GM15510 (cell line): ENCODE results near the gene NOS3.

ENCODE experiments used
- POLR2A ChIP-seq: IDR thresholded peaks from 3 replicates; pipeline ENCODE4 v1.6.1; 2011; ENCODE audit warnings: borderline replicate concordance; ENCODE audit not compliant: insufficient read length; ENCODE audit errors: extremely low read depth

NOS3 gene

DNA sequence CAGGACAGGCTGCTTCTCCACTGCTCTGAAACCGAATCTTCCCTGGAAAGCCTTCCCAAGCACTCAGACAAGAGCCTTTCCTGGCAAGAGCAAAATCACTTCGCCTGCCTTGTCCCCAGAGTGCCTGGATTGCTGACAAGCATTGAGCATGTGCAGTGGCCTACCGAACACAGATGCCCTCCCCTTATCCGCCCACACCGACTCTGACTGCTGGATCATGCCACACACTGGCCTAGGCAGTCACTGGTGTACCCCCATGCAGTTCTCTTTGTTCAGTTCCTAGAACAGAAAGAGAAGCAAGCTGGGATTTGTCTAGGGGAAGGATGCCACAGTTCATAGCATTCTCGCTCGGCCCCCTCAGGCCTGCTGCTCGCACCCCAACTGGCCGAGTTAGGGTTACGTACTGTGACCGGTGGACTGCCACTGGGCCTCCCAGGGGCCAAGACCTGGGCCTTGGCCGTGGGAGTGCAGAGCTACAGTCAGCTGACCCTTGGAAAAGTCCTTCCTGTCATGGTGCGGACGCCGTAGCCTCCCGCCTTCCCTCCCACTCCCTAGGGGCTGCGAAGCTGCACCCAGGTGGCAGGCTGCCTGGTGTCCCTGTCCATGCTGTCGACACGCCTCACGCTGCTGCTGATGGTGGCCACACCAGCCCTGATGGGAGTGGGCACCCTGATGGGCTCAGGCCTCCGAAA is 44.4 kb downstream of the NOS3 start:
- no peak for TF ChIP-seq POLR2A

DNA sequence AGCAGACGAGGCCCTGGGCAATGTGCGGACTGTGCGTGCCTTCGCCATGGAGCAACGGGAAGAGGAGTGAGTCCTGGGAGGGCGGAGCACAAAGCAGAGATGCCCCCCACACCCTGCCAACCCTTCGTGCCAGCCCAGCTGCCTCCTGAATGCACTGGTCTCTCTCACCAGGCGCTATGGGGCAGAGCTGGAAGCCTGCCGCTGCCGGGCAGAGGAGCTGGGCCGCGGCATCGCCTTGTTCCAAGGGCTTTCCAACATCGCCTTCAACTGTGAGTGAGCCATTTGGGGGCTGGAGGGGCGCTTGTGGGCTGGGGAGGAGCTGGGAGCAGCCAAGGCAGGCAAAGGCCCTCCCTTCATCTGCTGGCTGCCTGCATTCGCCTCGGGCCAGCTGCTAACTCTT is 45.1 kb downstream of the NOS3 start:
- no peak for TF ChIP-seq POLR2A

DNA sequence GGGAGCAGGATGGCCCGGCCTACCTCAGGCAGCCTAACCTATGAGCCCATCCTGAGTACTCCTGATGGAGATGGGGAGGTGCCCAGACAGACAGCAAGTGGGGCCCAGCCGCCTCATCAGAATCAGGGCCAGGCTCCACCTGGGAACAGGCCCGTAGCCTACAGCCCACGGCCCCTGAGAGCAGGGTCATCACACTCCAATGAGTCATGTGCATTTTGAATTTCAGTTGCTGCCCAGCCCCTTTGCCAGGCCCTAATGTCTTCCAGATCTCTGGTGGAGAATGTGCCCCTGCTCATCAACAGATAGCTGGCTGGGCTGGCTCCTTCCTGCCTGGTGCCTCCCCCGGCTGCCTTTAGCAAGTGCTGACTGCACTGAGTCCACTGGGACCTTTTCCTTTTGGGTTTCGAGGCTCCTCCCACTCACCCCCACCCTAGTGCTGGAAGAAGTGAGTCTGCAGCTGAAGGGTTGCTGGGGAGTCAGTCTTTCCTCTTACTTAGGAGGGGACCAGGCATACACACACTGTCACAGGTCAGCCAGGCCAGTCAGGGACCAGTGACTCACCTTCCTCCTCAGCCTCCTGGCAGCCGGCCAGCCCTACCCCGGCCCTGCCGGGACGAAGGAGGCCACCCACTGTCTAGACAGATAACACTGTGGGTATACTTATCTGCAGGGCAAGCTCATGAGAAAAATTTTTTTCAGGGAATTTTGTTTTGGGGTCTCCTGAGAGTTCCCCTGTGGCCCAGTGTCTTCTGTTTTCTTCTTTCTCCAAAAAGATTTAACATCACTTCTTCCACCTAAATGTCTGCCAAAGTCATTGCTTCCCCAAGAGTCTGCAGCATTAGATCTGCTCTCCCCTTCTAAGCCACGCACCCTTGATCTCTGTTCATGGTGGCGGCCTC is 48.4 kb downstream of the NOS3 start:
- no peak for TF ChIP-seq POLR2A

DNA sequence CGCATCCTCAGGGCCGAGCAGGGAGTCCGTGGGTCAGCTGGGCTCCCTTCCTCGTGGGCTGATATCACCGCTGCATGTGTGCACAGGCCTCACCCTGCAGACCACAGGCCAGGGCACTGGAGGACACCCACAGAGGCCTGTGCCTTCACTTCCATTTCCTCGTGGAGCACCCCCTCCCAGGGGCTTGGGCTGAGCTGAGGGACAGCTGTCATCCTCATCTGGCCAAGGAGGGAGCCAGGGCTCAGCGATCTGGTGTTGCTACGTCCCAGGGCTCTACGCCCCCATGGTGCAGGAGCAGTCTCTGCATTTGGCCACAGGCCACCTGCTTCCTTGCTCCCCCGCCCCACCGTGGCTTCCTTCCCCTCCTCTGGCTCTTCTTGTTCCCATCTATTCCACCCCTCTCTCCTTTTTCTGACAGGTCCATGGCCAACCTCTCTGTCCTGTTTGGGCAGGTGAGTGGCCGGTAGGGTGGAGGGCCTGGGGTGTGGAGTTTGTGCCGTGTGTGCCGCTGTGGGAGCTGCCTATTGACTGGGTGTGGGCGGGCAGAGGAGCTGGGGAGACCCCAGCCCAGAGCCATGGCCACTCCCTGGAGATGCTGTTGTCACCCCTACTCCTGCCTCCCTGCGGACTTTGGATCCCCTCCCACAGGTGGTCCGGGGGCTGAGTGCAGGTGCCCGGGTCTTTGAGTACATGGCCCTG is 49.2 kb downstream of the NOS3 start:
- no peak for TF ChIP-seq POLR2A

DNA sequence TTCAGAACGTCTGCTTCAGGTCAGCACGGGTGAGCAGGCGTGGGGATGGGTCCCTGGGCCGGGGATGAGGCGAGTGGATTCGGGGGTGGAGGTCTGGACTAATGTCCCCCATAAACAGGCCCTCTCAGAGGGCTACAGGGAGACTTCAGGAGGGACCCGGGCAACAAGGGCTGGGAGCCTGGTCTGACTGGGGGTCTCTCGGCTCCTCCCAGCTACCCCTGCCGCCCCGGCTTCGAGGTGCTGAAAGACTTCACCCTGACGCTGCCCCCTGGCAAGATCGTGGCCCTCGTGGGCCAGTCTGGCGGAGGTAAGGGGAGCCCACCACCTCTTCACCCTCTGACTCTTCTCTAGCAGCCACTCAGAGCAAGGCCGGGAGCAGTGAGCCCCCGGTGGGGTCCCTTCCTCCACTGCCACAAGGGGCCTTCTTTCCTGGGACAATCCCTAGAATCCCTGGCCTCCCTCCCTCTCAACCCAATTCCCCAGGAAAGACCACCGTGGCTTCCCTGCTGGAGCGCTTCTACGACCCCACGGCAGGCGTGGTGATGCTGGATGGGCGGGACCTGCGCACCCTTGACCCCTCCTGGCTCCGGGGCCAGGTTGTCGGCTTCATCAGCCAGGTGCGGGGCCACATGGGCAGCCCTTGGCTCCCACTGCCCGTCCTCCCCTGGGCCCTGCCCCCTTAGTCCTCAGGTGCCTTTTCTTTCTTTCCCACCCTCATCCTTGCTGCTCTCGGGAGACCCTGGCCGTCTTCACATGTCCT is 50.0 kb downstream of the NOS3 start:
- TF ChIP-seq POLR2A: no peak

DNA sequence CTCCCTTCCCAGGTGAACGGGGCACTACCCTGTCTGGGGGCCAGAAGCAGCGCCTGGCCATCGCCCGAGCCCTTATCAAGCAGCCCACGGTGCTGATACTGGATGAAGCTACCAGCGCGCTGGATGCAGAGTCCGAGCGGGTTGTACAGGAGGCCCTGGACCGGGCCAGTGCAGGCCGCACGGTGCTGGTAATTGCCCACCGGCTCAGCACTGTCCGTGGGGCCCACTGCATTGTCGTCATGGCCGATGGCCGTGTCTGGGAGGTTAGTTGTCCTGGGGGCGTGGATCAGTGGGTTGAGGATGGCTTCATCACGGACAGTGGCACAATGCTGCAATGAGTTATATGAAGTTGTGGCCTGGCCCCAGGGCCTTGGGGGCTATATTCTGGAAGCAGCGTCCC is 53.1 kb downstream of the NOS3 start:
- TF ChIP-seq POLR2A: no peak

DNA sequence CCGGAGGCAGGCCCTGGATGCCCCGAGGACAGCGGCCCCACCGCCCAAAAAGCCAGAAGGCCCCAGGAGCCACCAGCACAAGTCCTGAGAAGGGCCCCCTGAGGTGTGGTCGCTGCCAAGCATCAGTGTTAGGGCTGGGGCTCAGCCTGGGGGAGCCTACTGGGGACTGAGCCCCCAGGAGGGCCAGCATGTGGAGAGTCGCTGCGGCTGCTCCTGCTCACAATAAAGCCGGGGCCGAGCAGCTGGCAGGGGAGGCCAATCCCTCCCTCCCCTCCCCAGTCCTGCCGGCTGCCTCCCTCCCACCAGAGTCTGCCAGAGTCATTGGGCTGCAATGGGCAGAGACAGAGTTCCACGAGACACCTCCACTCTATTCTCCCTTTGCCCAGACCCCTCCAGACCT is 54.4 kb downstream of the NOS3 start:
- no peak for TF ChIP-seq POLR2A

DNA sequence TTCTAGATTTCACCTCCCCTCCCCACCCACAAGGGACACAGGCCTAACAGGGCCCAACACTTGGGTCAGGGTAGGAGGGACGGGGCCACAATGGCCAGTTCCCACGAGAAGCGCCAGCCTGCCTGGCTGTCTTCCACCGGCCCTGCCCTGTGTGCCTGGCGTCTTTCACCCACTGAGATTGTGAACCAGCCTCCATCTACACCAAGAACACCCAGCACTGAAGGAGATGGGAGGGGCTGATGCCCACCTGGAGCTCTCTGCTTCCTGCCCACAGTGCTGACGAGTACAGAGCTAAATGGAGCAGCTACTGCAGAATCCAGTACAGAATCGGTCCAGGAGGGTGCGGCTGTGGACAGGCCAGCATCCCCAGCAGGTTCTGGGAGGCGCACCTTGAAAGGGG is 55.1 kb downstream of the NOS3 start:
- TF ChIP-seq POLR2A: no peak

DNA sequence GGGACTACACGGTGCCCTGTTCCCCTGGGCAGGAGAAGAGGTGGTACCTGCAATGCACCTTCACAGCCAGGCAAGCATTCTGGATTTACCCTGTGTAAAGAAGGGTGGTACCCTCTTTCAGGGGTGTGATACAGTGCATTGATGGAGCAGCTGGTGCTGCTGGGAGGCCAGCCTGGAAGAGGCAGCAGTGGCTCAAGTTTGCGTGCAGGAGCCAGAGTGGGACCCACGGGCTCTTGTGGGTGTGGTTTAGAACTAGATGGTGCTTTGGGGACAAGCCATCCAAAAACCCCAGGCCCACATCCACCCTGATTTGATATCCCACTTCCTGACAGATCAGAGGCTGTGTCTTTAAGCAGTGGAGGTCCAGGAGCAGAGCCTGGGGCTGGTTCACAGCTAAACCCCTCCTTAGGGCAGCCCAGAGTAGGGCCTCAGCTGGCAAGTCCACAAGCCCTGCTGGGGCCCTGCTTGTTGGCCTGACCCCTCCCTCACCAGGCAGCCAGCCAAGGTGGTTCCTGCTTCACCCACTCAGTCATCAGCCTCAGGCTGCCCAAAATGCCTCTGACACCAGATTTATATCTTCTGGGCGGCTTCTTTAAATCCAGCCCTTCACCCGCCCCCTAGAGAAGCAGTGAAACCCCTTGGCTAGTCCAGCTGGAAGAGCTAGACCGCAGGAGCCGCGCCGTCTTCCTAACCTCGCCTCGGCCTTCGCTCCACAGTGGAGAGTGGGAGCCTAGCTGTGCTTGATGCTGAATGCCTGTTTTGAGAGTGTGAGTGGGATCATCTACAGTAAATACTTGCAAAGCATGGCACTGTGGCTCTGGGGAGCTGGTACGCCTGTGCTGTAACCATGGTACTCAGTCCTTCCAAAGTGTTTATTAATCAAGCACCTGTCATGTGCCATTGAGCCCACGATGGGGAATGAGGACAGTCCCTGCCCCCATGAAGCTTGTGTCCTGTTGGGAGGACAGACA is 56.1 kb downstream of the NOS3 start:
- TF ChIP-seq POLR2A: no peak

DNA sequence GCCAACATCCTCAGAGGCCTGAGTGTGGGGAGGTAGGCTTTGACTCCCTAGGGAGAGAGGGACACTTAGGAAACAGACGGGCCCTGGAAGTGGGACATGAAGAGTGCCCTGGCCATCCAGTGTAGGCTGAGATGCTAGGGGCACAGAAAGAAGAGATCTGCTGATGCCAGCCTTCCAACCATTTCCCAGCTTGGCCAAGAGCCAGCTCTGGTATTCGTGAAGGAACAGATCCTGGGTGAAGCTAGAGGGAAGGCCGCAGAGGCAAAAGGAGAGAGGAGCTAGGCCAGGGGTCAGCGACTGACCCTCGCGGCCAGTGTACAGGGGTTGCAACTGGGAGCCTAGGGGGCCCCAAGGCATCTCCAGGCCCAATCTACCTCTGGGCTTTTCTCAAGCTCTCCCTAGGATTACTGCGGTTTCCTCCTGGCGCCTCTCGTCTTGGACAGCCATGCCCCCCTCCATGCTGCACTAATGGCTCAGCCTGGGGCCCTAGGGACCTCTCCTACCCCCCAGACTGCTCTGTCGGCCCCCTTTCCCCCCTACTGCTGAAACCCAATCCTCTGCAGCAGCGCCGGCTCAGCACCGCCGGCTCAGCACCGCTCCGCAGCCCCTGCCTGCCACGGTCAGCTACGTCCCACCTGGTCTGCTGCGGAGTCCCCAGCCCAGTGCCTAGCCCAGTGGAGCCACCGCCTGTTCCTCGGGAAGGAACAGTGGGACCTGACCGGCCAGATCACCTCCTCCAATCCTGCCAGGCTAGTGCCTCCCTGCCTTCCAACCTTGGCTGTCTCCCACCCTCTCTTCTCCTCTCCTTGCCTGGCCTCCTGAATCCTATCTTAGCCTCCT is 57.4 kb downstream of the NOS3 start, which contains the start of gene ASIC3:
Gene ASIC3 (plus strand): TSS at position 556 of the 840 bp plus-strand sequence. CDS start 355 bp downstream, outside the sequence.
- TF ChIP-seq POLR2A: no peak

DNA sequence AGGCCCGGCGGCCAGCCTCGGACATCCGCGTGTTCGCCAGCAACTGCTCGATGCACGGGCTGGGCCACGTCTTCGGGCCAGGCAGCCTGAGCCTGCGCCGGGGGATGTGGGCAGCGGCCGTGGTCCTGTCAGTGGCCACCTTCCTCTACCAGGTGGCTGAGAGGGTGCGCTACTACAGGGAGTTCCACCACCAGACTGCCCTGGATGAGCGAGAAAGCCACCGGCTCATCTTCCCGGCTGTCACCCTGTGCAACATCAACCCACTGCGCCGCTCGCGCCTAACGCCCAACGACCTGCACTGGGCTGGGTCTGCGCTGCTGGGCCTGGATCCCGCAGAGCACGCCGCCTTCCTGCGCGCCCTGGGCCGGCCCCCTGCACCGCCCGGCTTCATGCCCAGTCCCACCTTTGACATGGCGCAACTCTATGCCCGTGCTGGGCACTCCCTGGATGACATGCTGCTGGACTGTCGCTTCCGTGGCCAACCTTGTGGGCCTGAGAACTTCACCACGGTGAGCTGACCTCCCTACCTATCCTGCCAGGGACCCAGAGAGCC is 58.2 kb downstream of the NOS3 start:
- TF ChIP-seq POLR2A: no peak

DNA sequence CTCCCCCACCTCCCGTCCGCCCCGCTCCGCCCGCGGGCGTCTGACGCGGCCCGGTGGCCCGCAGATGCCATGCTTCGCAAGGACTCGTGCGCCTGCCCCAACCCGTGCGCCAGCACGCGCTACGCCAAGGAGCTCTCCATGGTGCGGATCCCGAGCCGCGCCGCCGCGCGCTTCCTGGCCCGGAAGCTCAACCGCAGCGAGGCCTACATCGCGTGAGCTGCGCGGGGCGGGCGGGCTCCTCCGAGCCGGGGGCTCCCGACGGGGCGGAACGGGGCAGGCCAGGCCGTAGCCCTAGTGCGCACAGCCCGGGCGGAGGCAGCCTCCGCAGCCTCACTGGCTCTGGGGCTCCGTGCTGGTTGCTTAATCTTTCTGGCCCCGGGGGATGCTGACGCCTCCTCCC is 60.3 kb downstream of the NOS3 start:
- TF ChIP-seq POLR2A: no peak
